GM12873 (cell line): Measurements from ENCODE around the gene HSPA12A.

Experiments
- TF ChIP-seq, protein P1 (sequence below): IDR thresholded peaks from 2 replicates; pipeline ENCODE4 v1.5.1; 2012; ENCODE audit warnings: low read depth, mild to moderate bottlenecking, moderate library complexity, low read length, control low read depth; ENCODE audit not compliant: insufficient read depth; ENCODE audit errors: missing control alignments

Gene HSPA12A

DNA sequence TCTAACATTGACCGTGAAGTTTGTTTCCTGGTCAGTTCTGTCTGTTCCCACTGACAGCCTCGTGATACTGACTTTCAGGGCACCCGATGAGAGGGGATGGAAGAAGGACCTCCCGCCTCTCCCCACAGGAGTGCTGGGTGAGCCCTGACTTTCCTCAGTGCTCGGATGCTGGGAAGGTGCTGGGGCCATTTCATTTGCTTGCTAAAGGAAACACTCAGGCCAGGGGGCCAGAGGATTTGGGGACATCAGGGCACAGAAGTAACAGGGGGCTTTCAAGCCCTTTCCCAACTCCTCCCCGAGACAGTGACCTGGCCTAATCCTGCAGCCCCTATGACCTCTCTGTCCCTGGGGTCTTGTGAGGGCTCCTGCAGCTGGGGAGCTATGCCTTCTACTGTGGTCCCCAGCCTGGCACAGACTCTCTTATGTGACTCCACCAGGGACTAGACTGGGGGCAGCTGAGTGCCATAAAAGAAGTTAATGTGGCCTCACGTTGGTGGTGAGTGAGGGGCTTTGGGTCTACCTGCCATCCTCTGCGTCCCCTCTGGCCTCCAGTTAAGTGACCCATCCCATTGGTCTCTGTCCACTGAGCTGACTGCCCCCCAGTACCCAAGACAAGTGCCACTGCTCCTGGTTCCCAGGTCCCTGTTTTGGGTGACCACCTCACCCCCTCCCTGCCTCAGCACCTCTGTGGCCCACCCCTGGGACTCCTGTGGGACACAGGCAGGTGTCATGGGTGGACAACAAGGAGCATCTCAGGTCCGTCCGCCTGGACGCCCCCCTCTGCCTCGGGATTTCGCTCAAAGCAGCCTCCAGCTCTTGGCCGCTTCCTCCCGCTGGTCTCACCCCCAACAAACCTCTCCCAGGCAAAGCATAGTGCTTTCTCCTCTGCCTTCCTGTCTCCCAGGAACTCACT, 33.4 kb upstream of the HSPA12A start:
- TF ChIP-seq, protein P1, sequence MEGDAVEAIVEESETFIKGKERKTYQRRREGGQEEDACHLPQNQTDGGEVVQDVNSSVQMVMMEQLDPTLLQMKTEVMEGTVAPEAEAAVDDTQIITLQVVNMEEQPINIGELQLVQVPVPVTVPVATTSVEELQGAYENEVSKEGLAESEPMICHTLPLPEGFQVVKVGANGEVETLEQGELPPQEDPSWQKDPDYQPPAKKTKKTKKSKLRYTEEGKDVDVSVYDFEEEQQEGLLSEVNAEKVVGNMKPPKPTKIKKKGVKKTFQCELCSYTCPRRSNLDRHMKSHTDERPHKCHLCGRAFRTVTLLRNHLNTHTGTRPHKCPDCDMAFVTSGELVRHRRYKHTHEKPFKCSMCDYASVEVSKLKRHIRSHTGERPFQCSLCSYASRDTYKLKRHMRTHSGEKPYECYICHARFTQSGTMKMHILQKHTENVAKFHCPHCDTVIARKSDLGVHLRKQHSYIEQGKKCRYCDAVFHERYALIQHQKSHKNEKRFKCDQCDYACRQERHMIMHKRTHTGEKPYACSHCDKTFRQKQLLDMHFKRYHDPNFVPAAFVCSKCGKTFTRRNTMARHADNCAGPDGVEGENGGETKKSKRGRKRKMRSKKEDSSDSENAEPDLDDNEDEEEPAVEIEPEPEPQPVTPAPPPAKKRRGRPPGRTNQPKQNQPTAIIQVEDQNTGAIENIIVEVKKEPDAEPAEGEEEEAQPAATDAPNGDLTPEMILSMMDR = no peak

DNA sequence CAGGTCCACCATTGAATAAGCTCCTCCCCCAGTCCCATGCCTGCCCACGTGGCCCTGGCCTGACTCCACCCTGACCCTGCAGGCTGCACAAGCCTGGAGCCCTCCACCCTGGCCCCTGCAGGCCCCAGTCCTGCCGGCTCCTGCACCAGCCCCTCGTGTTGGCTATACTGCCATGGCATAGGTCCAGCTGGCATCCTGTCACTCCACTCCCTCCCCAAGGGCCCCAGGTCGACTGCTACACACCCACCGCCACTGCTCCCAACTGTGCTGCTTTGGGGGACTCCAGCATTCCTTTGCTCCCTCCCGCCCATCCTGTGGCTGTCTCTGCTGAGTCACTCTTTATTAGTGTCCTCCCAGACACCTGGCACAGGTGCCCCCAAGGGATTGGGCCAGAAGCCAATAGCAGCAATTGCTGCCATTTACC, 32.4 kb upstream of the HSPA12A start:
- TF ChIP-seq, protein P1 = no peak

DNA sequence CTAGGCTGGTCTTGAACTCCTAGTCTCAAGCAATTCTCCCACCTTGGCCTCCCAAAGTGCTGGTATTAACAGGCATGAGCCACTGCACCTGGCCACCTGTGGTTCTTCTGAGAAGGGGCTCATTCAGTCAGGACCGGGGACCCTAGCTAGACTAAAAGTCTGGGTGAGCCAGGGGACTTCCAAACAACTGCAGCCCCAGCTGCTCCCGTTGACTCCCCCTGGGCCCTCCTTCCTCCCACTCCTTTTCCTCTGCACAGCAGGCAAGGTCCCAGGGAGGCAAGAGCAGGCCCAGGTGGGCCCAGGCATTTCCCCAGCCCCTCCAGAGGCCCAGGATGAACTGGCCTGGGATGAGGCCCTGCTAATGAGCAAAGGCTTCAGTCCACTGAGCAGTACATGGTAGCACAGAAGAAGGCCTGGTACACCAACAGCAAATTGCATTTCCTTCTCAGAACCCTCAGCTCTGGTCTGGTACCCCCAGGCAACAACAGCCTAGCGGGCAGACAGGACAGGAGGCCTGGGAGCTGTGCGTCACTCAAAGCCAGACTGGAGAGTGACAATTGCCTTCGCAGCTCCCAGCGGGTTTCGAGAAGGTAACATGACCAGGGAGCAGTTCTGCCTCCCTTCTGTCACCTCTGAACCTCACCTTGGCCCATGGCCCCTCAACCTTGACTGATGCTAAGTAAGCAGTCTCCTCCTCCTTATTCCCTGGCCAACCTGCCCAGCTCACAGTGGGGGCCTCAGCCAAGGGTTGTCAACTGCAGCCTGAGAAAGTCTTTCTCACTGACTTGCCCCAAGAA, 30.7 kb upstream of the HSPA12A start:
- TF ChIP-seq, protein P1 = no peak

DNA sequence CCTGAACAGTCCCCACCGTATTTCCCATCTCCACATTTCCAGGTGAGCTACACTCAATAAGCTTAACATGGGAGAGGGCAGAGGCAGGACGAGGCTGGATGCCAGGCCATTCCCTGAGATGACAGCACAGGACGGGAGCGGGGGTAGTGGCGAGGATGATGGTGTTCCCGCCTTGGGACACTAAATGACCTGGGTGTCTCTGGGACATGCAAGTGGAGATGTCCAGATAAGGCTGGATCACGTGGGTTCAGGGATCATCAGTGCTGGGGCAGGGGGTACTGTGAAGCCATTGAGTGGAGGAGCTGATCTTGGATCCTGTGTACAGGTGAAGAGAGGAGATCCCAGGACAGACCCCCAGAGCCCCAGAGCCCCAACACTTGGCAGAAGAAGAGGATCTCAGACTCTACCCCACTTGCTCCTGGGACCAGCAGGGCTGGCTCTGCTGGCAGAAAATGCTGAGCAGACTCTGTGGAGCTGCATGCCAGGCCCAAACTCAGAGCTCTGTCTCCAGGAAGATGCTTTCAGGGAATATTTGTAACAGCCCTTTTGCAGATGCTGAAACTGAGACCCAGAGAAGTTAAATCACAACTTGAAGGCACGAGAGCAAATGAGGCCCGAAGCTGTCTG, 29.7 kb upstream of the HSPA12A start:
- TF ChIP-seq, protein P1 = no peak

DNA sequence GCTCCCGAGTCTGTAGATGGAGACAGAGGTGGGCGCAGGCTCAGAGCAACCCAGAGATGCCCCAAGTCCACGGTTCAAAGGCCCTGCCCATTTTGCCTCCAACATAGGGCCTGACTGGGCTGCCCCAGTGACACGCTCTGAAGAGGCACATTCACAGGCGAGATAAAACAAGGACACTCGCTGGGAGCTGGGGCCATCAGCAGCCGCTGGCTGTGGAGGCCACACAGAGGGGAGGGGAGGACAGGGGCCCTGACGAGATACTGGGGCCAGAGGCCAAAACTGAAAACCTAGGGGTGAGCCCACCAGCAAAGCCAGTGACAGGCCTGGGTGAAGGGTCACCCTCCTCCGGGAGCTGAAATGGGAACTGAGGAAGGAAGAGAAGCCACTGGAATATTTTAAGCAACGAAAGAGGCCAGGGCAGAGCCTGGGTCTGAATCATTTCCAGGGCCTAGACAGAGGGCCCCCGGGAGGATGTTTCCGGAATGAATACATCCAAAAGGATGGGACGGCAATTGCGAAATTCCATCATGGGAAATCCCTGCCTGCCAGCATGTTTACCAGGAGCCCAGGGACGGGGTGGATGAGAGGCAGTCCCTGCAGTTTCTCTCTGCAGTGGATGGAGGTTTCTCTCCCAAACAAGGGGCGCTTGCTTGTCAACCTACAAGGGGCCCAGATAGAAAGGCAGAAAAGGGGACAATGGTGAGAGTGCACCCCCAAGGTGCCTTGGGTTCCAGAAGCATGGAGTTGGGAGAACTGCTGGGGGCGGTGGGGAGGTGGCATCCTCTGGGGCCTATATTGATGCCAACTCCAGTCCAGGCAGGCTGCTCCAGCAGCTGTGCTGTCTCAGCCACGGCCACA, 29.0 kb upstream of the HSPA12A start:
- TF ChIP-seq, protein P1 = no peak

DNA sequence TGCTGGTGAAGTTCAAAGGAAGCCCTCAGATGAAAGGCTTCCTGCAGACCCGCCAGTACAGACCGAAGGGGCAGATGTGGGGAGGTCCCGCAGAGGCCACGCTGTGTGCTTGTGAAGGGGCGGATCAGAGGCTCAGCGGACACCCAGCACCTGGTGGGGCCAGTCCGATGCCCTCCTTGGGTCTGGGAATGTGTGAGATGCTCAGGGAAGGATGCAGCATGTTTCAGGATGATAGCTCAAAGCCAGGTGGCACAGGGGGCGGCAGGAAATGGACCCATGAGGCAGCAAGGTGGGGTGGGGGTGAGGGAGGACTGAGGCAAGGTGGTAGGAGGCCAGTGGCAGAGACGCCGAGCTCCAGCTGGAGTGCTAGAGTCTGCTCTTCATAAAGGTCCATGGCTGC, 27.9 kb upstream of the HSPA12A start:
- TF ChIP-seq, protein P1 = no peak

DNA sequence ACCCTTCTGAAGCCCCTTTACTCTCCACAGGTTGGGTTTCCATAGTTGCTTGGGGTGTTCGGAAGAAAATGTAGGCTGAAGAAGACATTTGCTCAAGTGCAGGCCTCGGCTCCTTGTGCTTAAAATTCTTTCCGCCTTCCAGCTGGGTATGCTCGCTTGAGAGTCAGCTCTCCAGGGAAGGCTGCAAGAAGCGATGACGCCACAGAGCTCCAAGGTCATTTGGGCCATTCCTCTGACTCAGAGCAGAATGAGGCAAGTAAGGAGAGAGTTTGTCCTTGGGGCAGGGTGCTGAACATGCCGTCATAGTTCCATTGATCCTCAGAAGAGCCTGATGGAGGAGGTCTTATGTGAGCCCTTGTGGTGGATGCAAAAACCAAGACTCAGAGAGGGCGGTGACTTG, 27.4 kb upstream of the HSPA12A start:
- TF ChIP-seq, protein P1 = no peak
